HCT116 (cell line): ENCODE results near the gene GPC4.

ENCODE experiments used
- EGR1 ChIP-seq: IDR thresholded peaks from 2 replicates; pipeline ENCODE4 v1.6.1; 2012; ENCODE audit warnings: low read depth
- MAX ChIP-seq: IDR thresholded peaks from 2 replicates; pipeline ENCODE4 v1.6.1; 2012
- POLR2A ChIP-seq: IDR thresholded peaks from 2 replicates; pipeline ENCODE4 v1.7.0; 2011; ENCODE audit warnings: borderline replicate concordance; ENCODE audit not compliant: insufficient read depth, insufficient read length; ENCODE audit errors: extremely low read depth
- POLR2AphosphoS5 ChIP-seq: IDR thresholded peaks from 2 replicates; pipeline ENCODE4 v1.6.1; 2011; ENCODE audit warnings: mild to moderate bottlenecking, low read depth, low read length, moderate library complexity
- RAD21 ChIP-seq: IDR thresholded peaks from 2 replicates; pipeline ENCODE4 v1.6.1; 2012; ENCODE audit warnings: low read depth, mild to moderate bottlenecking
- SIN3A ChIP-seq: IDR thresholded peaks from 2 replicates; pipeline ENCODE4 v1.6.1; 2012; ENCODE audit warnings: low read depth
- TF ChIP-seq, protein P1 (sequence below), 3 experiments: fragments of 200-600 bp in 1 of 3; sonication (generic) in 1 of 3; IDR thresholded peaks in 2 of 3; conservative IDR thresholded peaks in 1 of 3; 2 replicates each; pipeline ENCODE4 v1.5.1; 2012 to 2017; ENCODE audit warnings: low read depth in 2 of 3, low read length in 2 of 3, antibody characterized with exemption in 1 of 3, borderline replicate concordance in 1 of 3, control low read depth in 1 of 3, mild to moderate bottlenecking in 1 of 3, mixed read lengths in 1 of 3, mixed run types in 1 of 3, moderate library complexity in 1 of 3; ENCODE audit not compliant: insufficient read depth in 1 of 3

GRCh38 chrX:133437356-133437755 lies 22.1 kb upstream of the GPC4 start:
- TF ChIP-seq, protein P1, sequence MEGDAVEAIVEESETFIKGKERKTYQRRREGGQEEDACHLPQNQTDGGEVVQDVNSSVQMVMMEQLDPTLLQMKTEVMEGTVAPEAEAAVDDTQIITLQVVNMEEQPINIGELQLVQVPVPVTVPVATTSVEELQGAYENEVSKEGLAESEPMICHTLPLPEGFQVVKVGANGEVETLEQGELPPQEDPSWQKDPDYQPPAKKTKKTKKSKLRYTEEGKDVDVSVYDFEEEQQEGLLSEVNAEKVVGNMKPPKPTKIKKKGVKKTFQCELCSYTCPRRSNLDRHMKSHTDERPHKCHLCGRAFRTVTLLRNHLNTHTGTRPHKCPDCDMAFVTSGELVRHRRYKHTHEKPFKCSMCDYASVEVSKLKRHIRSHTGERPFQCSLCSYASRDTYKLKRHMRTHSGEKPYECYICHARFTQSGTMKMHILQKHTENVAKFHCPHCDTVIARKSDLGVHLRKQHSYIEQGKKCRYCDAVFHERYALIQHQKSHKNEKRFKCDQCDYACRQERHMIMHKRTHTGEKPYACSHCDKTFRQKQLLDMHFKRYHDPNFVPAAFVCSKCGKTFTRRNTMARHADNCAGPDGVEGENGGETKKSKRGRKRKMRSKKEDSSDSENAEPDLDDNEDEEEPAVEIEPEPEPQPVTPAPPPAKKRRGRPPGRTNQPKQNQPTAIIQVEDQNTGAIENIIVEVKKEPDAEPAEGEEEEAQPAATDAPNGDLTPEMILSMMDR (IDR thresholded peaks at IDR 0.05 in 2 of 3, conservative IDR thresholded peaks at IDR 0.05 in 1 of 3; ENCODE audit: borderline replicate concordance in 1 of 3, insufficient read depth in 1 of 3, low read depth in 2 of 3, low read length in 2 of 3), result no peak
- no peak for TF ChIP-seq POLR2A
- TF ChIP-seq EGR1, result no peak
- no peak for TF ChIP-seq POLR2AphosphoS5
- no peak for TF ChIP-seq SIN3A
- TF ChIP-seq RAD21, result no peak
- no peak for TF ChIP-seq MAX
